IMR-90 (cell line): ENCODE results near the gene CACNG7. TPM values are rescaled to one million over a fixed set of nuclear protein-coding genes. Genes with fewer than 3 reads are reported as not detected.

Source experiments
- ATAC-seq: fragments of 200-7000 bp; cut with Tn5 transposase; 2 replicates; pipeline ENCODE4 v1.9.1; 2020; ENCODE audit warnings: low read depth, mild to moderate bottlenecking, moderate library complexity
- BruUV-seq: library from RNA; stranded (reverse); fragments of 400-500 nt; replicated peaks from 2 replicates; lab custom pipeline; 2021; lab: Mats Ljungman, UMichigan
- CTCF ChIA-PET: fragments of 300-600 bp; formaldehyde crosslinking; extraction: SDS; loops from one replicate; lab custom pipeline; 2021; ENCODE audit warnings: antibody characterized with exemption; lab: Yijun Ruan, JAX
- POLR2A ChIA-PET: fragments of 300-600 bp; sonication (Branson Sonifier 250); formaldehyde crosslinking; loops from one replicate; lab custom pipeline; 2022; ENCODE audit warnings: antibody characterized with exemption; ENCODE audit not compliant: unreplicated experiment; lab: Charles Lee
- DNase-seq: peaks from one replicate; pipeline ENCODE4 v3.0.0; 2013
- H2AFZ ChIP-seq: replicated peaks from 2 replicates; pipeline ENCODE3; 2013; ENCODE audit warnings: low read length, mild to moderate bottlenecking; ENCODE audit not compliant: poor library complexity
- H2AK5ac ChIP-seq: 2 replicates; pipeline ENCODE4 v1.6.1; 2013; ENCODE audit warnings: low read depth, low read length, inconsistent platforms
- H2AK9ac ChIP-seq: replicated peaks from 2 replicates; pipeline ENCODE3; 2013; ENCODE audit warnings: mild to moderate bottlenecking, low read depth, low read length, moderate library complexity; ENCODE audit not compliant: poor library complexity
- H2BK120ac ChIP-seq: 2 replicates; pipeline ENCODE4 v1.6.1; 2013; ENCODE audit warnings: low read depth, low read length, inconsistent platforms
- H2BK15ac ChIP-seq: 3 replicates; pipeline ENCODE4 v1.6.1; 2013; ENCODE audit warnings: low read depth, low read length, inconsistent platforms
- H2BK20ac ChIP-seq: 2 replicates; pipeline ENCODE4 v1.6.1; 2013; ENCODE audit warnings: low read depth, mild to moderate bottlenecking, inconsistent platforms, low read length, moderate library complexity
- H2BK5ac ChIP-seq: 2 replicates; pipeline ENCODE4 v1.6.1; 2013; ENCODE audit warnings: mild to moderate bottlenecking, low read depth, low read length, inconsistent platforms; ENCODE audit not compliant: poor library complexity, severe bottlenecking
- H3K14ac ChIP-seq: replicated peaks from 2 replicates; pipeline ENCODE4 v1.6.1; 2013; ENCODE audit warnings: low read depth, low read length, inconsistent platforms
- H3K18ac ChIP-seq: 2 replicates; pipeline ENCODE4 v1.6.1; 2013; ENCODE audit warnings: low read depth, low read length, control low read depth
- H3K23ac ChIP-seq: 2 replicates; pipeline ENCODE4 v1.6.1; 2013; ENCODE audit warnings: low read depth, low read length, inconsistent platforms
- H3K27ac ChIP-seq: 2 replicates; pipeline ENCODE4 v1.5.1; 2013; ENCODE audit warnings: mild to moderate bottlenecking, control low read depth, low read length; ENCODE audit not compliant: insufficient read depth
- H3K27me3 ChIP-seq: 2 replicates; pipeline ENCODE4 v1.6.1; 2013; ENCODE audit warnings: low read length; ENCODE audit not compliant: control insufficient read depth, insufficient read depth
- H3K36me3 ChIP-seq: 2 replicates; pipeline ENCODE4 v1.6.1; 2013; ENCODE audit warnings: low read length, mixed read lengths; ENCODE audit not compliant: control insufficient read depth, insufficient read depth
- H3K4ac ChIP-seq: 2 replicates; pipeline ENCODE4 v1.6.1; 2013; ENCODE audit warnings: low read depth, low read length, inconsistent platforms
- H3K4me1 ChIP-seq: 2 replicates; pipeline ENCODE4 v1.6.1; 2013; ENCODE audit warnings: low read length, mixed read lengths; ENCODE audit not compliant: control insufficient read depth, insufficient read depth
- H3K4me2 ChIP-seq: 2 replicates; pipeline ENCODE4 v1.6.1; 2013; ENCODE audit warnings: low read depth, mild to moderate bottlenecking, control low read depth, low read length, moderate library complexity
- H3K4me3 ChIP-seq: 2 replicates; pipeline ENCODE4 v1.5.1; 2013; ENCODE audit warnings: low read depth, mild to moderate bottlenecking, control low read depth, low read length, moderate library complexity; ENCODE audit not compliant: insufficient read depth
- H3K56ac ChIP-seq: 2 replicates; pipeline ENCODE4 v1.6.1; 2013; ENCODE audit warnings: low read length, inconsistent platforms; ENCODE audit not compliant: insufficient read depth; ENCODE audit errors: extremely low read depth
- H3K79me1 ChIP-seq, 2 experiments: 2 replicates each; pipeline ENCODE4 v1.6.1; 2013; ENCODE audit warnings: low read length in 2 of 2, inconsistent platforms in 1 of 2, low read depth in 1 of 2
- H3K9ac ChIP-seq: 2 replicates; pipeline ENCODE4 v1.6.1; 2013; ENCODE audit warnings: low read depth, low read length, control low read depth
- H3K9me1 ChIP-seq: 2 replicates; pipeline ENCODE4 v1.6.1; 2013; ENCODE audit warnings: low read length, inconsistent platforms; ENCODE audit not compliant: insufficient read depth
- H3K9me3 ChIP-seq: 2 replicates; pipeline ENCODE4 v1.6.1; 2013; ENCODE audit warnings: low read length; ENCODE audit not compliant: control insufficient read depth, insufficient read depth
- H4K20me1 ChIP-seq: 2 replicates; pipeline ENCODE4 v1.6.1; 2013; ENCODE audit warnings: low read length, inconsistent platforms; ENCODE audit not compliant: insufficient read depth
- H4K5ac ChIP-seq: 2 replicates; pipeline ENCODE4 v1.6.1; 2013; ENCODE audit warnings: mild to moderate bottlenecking, low read depth, low read length, control low read depth
- H4K8ac ChIP-seq, 2 experiments: 2 replicates each; pipeline ENCODE4 v1.6.1; 2013; ENCODE audit warnings: low read depth in 2 of 2, low read length in 2 of 2, control low read depth in 1 of 2, inconsistent platforms in 1 of 2
- H4K91ac ChIP-seq: 2 replicates; pipeline ENCODE4 v1.6.1; 2013; ENCODE audit warnings: low read depth, low read length, inconsistent platforms; ENCODE audit not compliant: insufficient read depth
- BHLHE40 ChIP-seq: fragments of 150-350 bp; IDR thresholded peaks from 2 replicates; pipeline ENCODE4 v1.6.1; 2016; ENCODE audit warnings: mild to moderate bottlenecking, low read depth, low read length
- CTCF ChIP-seq: conservative IDR thresholded peaks from 2 replicates; pipeline ENCODE4 v1.5.1; 2012; ENCODE audit warnings: mild to moderate bottlenecking, low read depth, low read length, improper control_type of control experiment
- MAFK ChIP-seq: IDR thresholded peaks from 2 replicates; pipeline ENCODE4 v1.6.1; 2012; ENCODE audit warnings: low read depth, low read length, improper control_type of control experiment
- RAD21 ChIP-seq: IDR thresholded peaks from 2 replicates; pipeline ENCODE4 v1.6.1; 2012; ENCODE audit warnings: low read length, improper control_type of control experiment
- SMC3 ChIP-seq: fragments of 150-350 bp; IDR thresholded peaks from 2 replicates; pipeline ENCODE4 v1.6.1; 2016; ENCODE audit warnings: low read depth, mild to moderate bottlenecking, antibody characterized with exemption, low read length, moderate library complexity
- WGBS, 2 experiments: methylation state at CpG; one replicate each; pipeline versions ENCODE4 v1.1.5 to v1.1.7; 2013; ENCODE audit warnings: missing lambda C conversion rate in 2 of 2; ENCODE audit not compliant: insufficient read length in 1 of 2; ENCODE audit errors: extremely low coverage in 2 of 2; 5-methylcytosine and 5-hydroxymethylcytosine counted together
- dilution Hi-C: fragments of 300-500 bp; cut with HindIII; formaldehyde crosslinking; loops from one replicate; pipeline ENCODE4 v1.14.3; 2018; ENCODE audit warnings: low sequenced_read_pairs; ENCODE audit not compliant: unreplicated experiment
- in situ Hi-C: fragments of 300-500 bp; cut with MboI; formaldehyde crosslinking; loops from 3 replicates; pipeline ENCODE4 v1.14.3; 2019; ENCODE audit warnings: low sequenced_read_pairs, inconsistent platforms, mixed read lengths
- intact Hi-C: fragments of 100-400 bp; cut with micrococcal nuclease; formaldehyde crosslinking; loops from 2 replicates; pipeline ENCODE4 v1.10.0; 2022
- polyA plus RNA-seq, 3 experiments: library from polyadenylated mRNA; depleted of rRNA; stranded (reverse); fragments of >200 nt; gene quantifications; 2 replicates each; pipeline ENCODE4 v1.2.3, GENCODE V29; 2012; ENCODE audit warnings: low replicate concordance in 1 of 3
- total RNA-seq: library from RNA; depleted of rRNA; stranded (reverse); fragments of >200 nt; gene quantifications from 2 replicates; pipeline ENCODE4 v1.2.3, GENCODE V29; 2012

The CACNG7 gene
- total and polyA plus RNA-seq, 2 of the 4 experiments (the other 2 are of a cell fraction) = 0.36 to 6.7 TPM

- Histone ChIP-seq H3K27ac (no peak within 1 kb of the TSS), H2BK15ac (no peak within 1 kb of the TSS), H2AFZ (peak within 1 kb of the TSS; percentile 88), H3K9ac (peak within 1 kb of the TSS; percentile 0; the same call in 1 of the 2 replicates), H2AK9ac (peak within 1 kb of the TSS; percentile 3), H3K14ac (no peak within 1 kb of the TSS), H2AK5ac (0 out of 2 replicates have a peak within 1 kb of the TSS, but pooled peaks have one; percentile 4), H3K4me2 (peak within 1 kb of the TSS; percentile 59), H2BK120ac (no peak within 1 kb of the TSS), H4K20me1 (peaks cover 5% of the 10 kb centered on the region; the same call in 1 of the 2 replicates), H3K4ac (0 out of 2 replicates have a peak within 1 kb of the TSS, but pooled peaks have one; percentile 15), H3K23ac (peak within 1 kb of the TSS; percentile 22; the same call in 1 of the 2 replicates), H3K4me1 (peaks cover 5% of the 10 kb centered on the region), H4K5ac (no peak within 1 kb of the TSS), H2BK20ac (no peak within 1 kb of the TSS), H3K79me1 (0 out of 4 replicates have a peak, but pooled peaks cover 0 to 3% of the 10 kb centered on the region in 2 experiments), H2BK5ac (no peak within 1 kb of the TSS), H3K9me1 (peaks cover 4% of the 10 kb centered on the region), H3K9me3 (no peaks in the 10 kb centered on the region), H4K91ac (no peak within 1 kb of the TSS), H3K4me3 (peak within 1 kb of the TSS; percentile 8), H3K18ac (no peak within 1 kb of the TSS), H3K56ac (no peak within 1 kb of the TSS), H4K8ac (no peak within 1 kb of the TSS), H3K36me3 (no peaks in the 10 kb centered on the region; the same call in 1 of the 2 replicates), H3K27me3 (peaks cover 51% of the 10 kb centered on the region)
- 0 out of 2 replicates have a peak, but pooled peaks have one; percentile 4 for ATAC-seq
- in situ Hi-C loops = loop anchor here (10.0 kb wide), 1 partner anchor 143 kb away; no protein-coding TSS in a partner anchor
- POLR2A ChIA-PET = no interaction called here
- CTCF ChIA-PET = interaction anchor here (1.0 kb wide), 1 partner anchor 143 kb away, joined by 4 read pairs; no protein-coding TSS in a partner anchor
- dilution Hi-C loops = no loop called here
- intact Hi-C loops = no loop called here
- WGBS, 2 experiments = 2% methylated on average over 7 of the region's 49 CpGs; no CpG with 5 or more reads in 1 of the 2 experiments
- DNase-seq = no peak
- TF ChIP-seq BHLHE40 (peak; percentile 31), RAD21 (0 out of 2 replicates have a peak, but pooled peaks have one; percentile 28), MAFK (no peak), SMC3 (peak; percentile 29; the same call in 1 of the 2 replicates), CTCF (peak; percentile 46)
- no TSS peak for BruUV-seq
Measured at GRCh38 chr19:53881482-53882390, 27.3 kb upstream of the CACNG7 start, which contains the start of gene PRKCG. Gene PRKCG (plus strand): TSS chr19:53882197. CDS start chr19:53882495, 298 bp downstream.
